Kidney (tissue), 14 donors: Measurements from ENCODE around the gene ADGRG1. TPM values are rescaled to one million over a fixed set of nuclear protein-coding genes. Genes with fewer than 3 reads are reported as not detected.
"Not testable (repeated sequence)": the region's sequence is repeated elsewhere in the genome, so short reads cannot be mapped to it uniquely, and the experiment has no call there.

Experiments
- DNase-seq, 5 donors: peaks; one replicate each; pipeline ENCODE4 v3.0.0-alpha.2; 2013 to 2020
- FAIRE-seq: peaks from 2 replicates; lab custom pipeline; 2012; peaks lifted over from hg19 to GRCh38; lab: Jason Lieb, UNC
- H3K27ac ChIP-seq, 2 donors: one replicate each; pipeline ENCODE4 v1.7.0; 2013; ENCODE audit warnings: low read depth in 2 of 2, low read length in 2 of 2, inconsistent platforms in 1 of 2
- H3K27me3 ChIP-seq: one replicate; pipeline ENCODE4 v1.7.1; 2013; ENCODE audit warnings: low read length, inconsistent platforms; ENCODE audit not compliant: control insufficient read depth, insufficient read depth
- H3K36me3 ChIP-seq, 3 donors: one replicate each; pipeline versions ENCODE4 v1.7.0 to v1.7.1; 2013; ENCODE audit warnings: low read length in 3 of 3, control low read depth in 1 of 3, inconsistent platforms in 1 of 3; ENCODE audit not compliant: insufficient read depth in 3 of 3, control insufficient read depth in 2 of 3
- H3K4me1 ChIP-seq, 3 donors: one replicate each; pipeline versions ENCODE4 v1.7.0 to v1.7.1; 2013; ENCODE audit warnings: low read length in 3 of 3, inconsistent platforms in 1 of 3, low read depth in 1 of 3; ENCODE audit not compliant: control insufficient read depth in 2 of 3, insufficient read depth in 2 of 3
- H3K4me3 ChIP-seq, 3 donors: one replicate each; pipeline versions ENCODE4 v1.7.0 to v1.8.1; 2013; ENCODE audit warnings: low read length in 3 of 3, control low read depth in 1 of 3, inconsistent platforms in 1 of 3
- H3K9ac ChIP-seq, 3 donors: one replicate each; pipeline versions ENCODE4 v1.7.0 to v1.7.1; 2013; ENCODE audit warnings: low read length in 3 of 3, control low read depth in 1 of 3, inconsistent platforms in 1 of 3
- H3K9me3 ChIP-seq, 3 donors: one replicate each; pipeline versions ENCODE4 v1.7.0 to v1.7.1; 2013; ENCODE audit warnings: low read length in 3 of 3, control low read depth in 1 of 3, inconsistent platforms in 1 of 3; ENCODE audit not compliant: control insufficient read depth in 2 of 3, insufficient read depth in 1 of 3
- intact Hi-C: fragments of 100-400 bp; cut with DNase I; formaldehyde crosslinking; loops from one replicate; pipeline ENCODE4 v1.11.1; 2022
- polyA plus RNA-seq: library from polyadenylated mRNA; stranded (reverse); fragments of 350-450 nt; fragmentation: Illumina TruSeq; extraction: RNeasy Lipid Tissue Mini Kit (QIAGEN cat#74804); gene quantifications from one replicate; pipeline ENCODE4 v1.2.3, GENCODE V29; 2014; ENCODE audit warnings: low read depth, low replicate concordance; ENCODE audit not compliant: insufficient read depth
- total RNA-seq: library from RNA; stranded (reverse); fragmentation: NEBNext Ultra II Directional; extraction: Animal tissue kit (Norgen Biotek cat#: 25700); gene quantifications from one replicate; pipeline ENCODE4 v1.2.1, GENCODE V29; 2021
- TF ChIP-seq, protein P1 (sequence below): IDR thresholded peaks from 3 replicates; pipeline ENCODE4 v1.5.1; 2012; ENCODE audit warnings: mild to moderate bottlenecking, moderate library complexity, borderline replicate concordance; ENCODE audit not compliant: insufficient read depth; ENCODE audit errors: extremely low read depth
- donor health status: control.
- donor health status: control.
- donor health status: control.
- donor health status: control.
- donor health status: control.
- donor health status: DM: yes; HTN: yes; CAD: no.
- donor health status: Normal renal cell carcinoma (clear cell type).

Gene ADGRG1
- total and polyA plus RNA-seq, 2 donors from 2014 or later = 188 to 351 TPM

DNA sequence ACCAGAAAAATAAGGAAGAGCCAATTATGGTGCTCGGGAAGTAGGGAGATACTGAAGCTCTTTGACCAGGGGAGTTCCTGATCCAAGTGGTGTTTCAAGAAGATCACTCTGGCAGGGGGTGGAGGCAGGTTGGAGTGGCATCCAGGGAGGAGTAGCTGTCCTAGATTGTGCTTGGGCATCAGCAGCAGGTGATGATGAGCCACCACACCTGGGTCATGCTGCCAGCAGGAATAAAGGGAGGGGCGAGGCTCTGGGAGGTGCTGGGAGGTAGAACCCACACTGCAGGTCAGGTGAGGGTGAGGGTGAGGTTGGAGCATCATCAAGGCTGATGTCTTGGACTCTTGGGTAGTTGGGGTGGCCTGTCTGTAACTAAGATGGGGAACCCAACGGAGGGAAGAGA is 35.4 kb upstream of the ADGRG1 start:
- H3K9ac ChIP-seq = no peak overlapping the region
- peaks cover 0 to 6% (median 0%) of the 10 kb centered on the region in 3 donors for H3K4me1 ChIP-seq
- no peak overlapping the region for H3K4me3 ChIP-seq
- H3K9me3 ChIP-seq = no peaks in the 10 kb centered on the region
- intact Hi-C loops = loop anchor here (5.0 kb wide), 1 partner anchor 54 kb away; no protein-coding TSS in a partner anchor
- TF ChIP-seq, protein P1, sequence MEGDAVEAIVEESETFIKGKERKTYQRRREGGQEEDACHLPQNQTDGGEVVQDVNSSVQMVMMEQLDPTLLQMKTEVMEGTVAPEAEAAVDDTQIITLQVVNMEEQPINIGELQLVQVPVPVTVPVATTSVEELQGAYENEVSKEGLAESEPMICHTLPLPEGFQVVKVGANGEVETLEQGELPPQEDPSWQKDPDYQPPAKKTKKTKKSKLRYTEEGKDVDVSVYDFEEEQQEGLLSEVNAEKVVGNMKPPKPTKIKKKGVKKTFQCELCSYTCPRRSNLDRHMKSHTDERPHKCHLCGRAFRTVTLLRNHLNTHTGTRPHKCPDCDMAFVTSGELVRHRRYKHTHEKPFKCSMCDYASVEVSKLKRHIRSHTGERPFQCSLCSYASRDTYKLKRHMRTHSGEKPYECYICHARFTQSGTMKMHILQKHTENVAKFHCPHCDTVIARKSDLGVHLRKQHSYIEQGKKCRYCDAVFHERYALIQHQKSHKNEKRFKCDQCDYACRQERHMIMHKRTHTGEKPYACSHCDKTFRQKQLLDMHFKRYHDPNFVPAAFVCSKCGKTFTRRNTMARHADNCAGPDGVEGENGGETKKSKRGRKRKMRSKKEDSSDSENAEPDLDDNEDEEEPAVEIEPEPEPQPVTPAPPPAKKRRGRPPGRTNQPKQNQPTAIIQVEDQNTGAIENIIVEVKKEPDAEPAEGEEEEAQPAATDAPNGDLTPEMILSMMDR = no peak
- no peaks in the 10 kb centered on the region for H3K36me3 ChIP-seq
- no peak overlapping the region for H3K27ac ChIP-seq
- no peaks in the 10 kb centered on the region for H3K27me3 ChIP-seq
- DNase-seq (no peak), FAIRE-seq (no peak)

DNA sequence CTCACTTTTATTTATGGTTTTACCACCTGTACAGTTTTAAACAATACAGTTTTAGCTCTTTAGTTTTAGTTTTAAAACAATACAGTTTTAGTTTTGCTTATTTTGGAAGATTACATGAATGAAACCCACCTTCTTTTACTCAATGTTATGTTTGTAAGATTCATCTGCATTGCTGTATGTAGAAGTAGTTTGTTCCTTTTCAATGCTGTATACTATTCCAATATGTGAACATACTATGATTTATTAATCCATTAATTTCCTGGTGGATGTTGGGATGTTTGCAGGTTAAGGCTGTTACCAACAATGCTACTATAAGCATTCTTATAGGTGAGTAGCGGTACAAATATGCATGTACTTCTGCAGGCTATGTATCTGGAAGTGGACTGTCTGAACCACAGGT is 34.4 kb upstream of the ADGRG1 start:
- DNase-seq (no peak), FAIRE-seq (no peak)
- Histone ChIP-seq H3K9me3 (no peaks in the 10 kb centered on the region), H3K27me3 (no peaks in the 10 kb centered on the region), H3K36me3 (no peaks in the 10 kb centered on the region), H3K27ac (no peak overlapping the region), H3K9ac (no peak overlapping the region), H3K4me3 (no peak overlapping the region), H3K4me1 (peaks cover 0 to 6% (median 0%) of the 10 kb centered on the region in 3 donors)
- intact Hi-C loops = loop anchor here (5.0 kb wide), 1 partner anchor 53 kb away; no protein-coding TSS in a partner anchor
- TF ChIP-seq, protein P1 = no peak

DNA sequence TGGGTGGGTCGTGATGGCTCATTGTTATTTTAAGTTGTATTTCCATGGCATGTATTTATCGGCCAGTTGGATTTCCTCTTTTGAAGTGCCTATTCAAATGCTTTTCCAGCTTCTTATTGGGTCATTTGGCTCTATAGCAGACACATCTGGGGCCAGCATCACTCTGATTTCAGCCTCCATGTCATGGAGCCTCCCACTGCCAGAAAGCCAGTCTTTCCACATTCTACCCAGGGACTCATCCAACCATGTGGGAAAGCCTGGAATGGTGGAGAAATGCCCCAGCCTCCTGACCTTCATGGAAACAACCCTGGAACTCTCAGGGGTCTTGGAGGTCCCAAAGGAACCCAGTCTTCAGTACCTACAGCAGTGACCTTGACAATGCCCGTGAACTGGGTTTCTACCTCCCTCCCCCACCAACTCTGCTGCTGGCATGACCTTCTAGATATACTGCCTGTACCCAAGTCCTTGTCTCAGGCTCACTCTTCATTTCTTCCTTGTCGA is 33.8 kb upstream of the ADGRG1 start:
- FAIRE-seq (no peak), DNase-seq (no peak)
- Histone ChIP-seq H3K9ac (no peak overlapping the region), H3K9me3 (no peaks in the 10 kb centered on the region), H3K4me1 (peaks cover 0 to 6% (median 0%) of the 10 kb centered on the region in 3 donors), H3K27ac (no peak overlapping the region), H3K36me3 (no peaks in the 10 kb centered on the region), H3K4me3 (no peak overlapping the region), H3K27me3 (no peaks in the 10 kb centered on the region)
- intact Hi-C loops = loop anchor here (5.0 kb wide), 1 partner anchor 53 kb away; no protein-coding TSS in a partner anchor
- TF ChIP-seq, protein P1 = no peak

DNA sequence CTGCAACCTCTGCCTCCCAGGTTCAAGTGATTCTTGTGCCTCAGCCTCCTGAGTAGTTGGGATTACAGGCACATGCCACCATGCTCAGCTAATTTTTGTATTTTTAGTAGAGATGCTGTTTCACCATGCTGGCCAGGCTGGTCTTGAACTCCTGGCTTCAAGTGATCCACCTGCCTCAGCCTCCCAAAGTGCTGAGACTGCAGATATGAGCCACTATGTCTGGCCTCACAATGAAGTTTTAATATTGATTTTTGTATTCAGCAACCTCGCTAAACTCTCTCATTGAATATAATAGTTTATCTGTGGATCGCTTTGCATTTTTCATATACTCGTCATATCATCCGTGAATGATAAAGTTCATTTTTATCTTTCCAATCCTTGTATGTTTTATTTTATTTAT is 32.2 kb upstream of the ADGRG1 start:
- H3K4me3 ChIP-seq, H3K36me3 ChIP-seq, DNase-seq, H3K27ac ChIP-seq, FAIRE-seq, intact Hi-C loops, H3K9me3 ChIP-seq, H3K27me3 ChIP-seq, H3K9ac ChIP-seq: not testable (repeated sequence)
- peaks cover 0 to 12% (median 10%) of the 10 kb centered on the region in 3 donors for H3K4me1 ChIP-seq
